Kidney (tissue), 14 donors: ENCODE measurements around the gene CYP24A1. TPM values are rescaled to one million over a fixed set of nuclear protein-coding genes. Genes with fewer than 3 reads are reported as not detected.

ENCODE experiments used
- DNase-seq, 5 donors: peaks; one replicate each; pipeline ENCODE4 v3.0.0-alpha.2; 2013 to 2020
- FAIRE-seq: peaks from 2 replicates; lab custom pipeline; 2012; peaks lifted over from hg19 to GRCh38; lab: Jason Lieb, UNC
- H3K27ac ChIP-seq, 2 donors: one replicate each; pipeline ENCODE4 v1.7.0; 2013; ENCODE audit warnings: low read depth in 2 of 2, low read length in 2 of 2, inconsistent platforms in 1 of 2
- H3K27me3 ChIP-seq: one replicate; pipeline ENCODE4 v1.7.1; 2013; ENCODE audit warnings: low read length, inconsistent platforms; ENCODE audit not compliant: control insufficient read depth, insufficient read depth
- H3K36me3 ChIP-seq, 3 donors: one replicate each; pipeline versions ENCODE4 v1.7.0 to v1.7.1; 2013; ENCODE audit warnings: low read length in 3 of 3, control low read depth in 1 of 3, inconsistent platforms in 1 of 3; ENCODE audit not compliant: insufficient read depth in 3 of 3, control insufficient read depth in 2 of 3
- H3K4me1 ChIP-seq, 3 donors: one replicate each; pipeline versions ENCODE4 v1.7.0 to v1.7.1; 2013; ENCODE audit warnings: low read length in 3 of 3, inconsistent platforms in 1 of 3, low read depth in 1 of 3; ENCODE audit not compliant: control insufficient read depth in 2 of 3, insufficient read depth in 2 of 3
- H3K4me3 ChIP-seq, 3 donors: one replicate each; pipeline versions ENCODE4 v1.7.0 to v1.8.1; 2013; ENCODE audit warnings: low read length in 3 of 3, control low read depth in 1 of 3, inconsistent platforms in 1 of 3
- H3K9ac ChIP-seq, 3 donors: one replicate each; pipeline versions ENCODE4 v1.7.0 to v1.7.1; 2013; ENCODE audit warnings: low read length in 3 of 3, control low read depth in 1 of 3, inconsistent platforms in 1 of 3
- H3K9me3 ChIP-seq, 3 donors: one replicate each; pipeline versions ENCODE4 v1.7.0 to v1.7.1; 2013; ENCODE audit warnings: low read length in 3 of 3, control low read depth in 1 of 3, inconsistent platforms in 1 of 3; ENCODE audit not compliant: control insufficient read depth in 2 of 3, insufficient read depth in 1 of 3
- intact Hi-C: fragments of 100-400 bp; cut with DNase I; formaldehyde crosslinking; loops from one replicate; pipeline ENCODE4 v1.11.1; 2022
- polyA plus RNA-seq: library from polyadenylated mRNA; stranded (reverse); fragments of 350-450 nt; fragmentation: Illumina TruSeq; extraction: RNeasy Lipid Tissue Mini Kit (QIAGEN cat#74804); gene quantifications from one replicate; pipeline ENCODE4 v1.2.3, GENCODE V29; 2014; ENCODE audit warnings: low read depth, low replicate concordance; ENCODE audit not compliant: insufficient read depth
- total RNA-seq: library from RNA; stranded (reverse); fragmentation: NEBNext Ultra II Directional; extraction: Animal tissue kit (Norgen Biotek cat#: 25700); gene quantifications from one replicate; pipeline ENCODE4 v1.2.1, GENCODE V29; 2021
- TF ChIP-seq, protein P1 (sequence below): IDR thresholded peaks from 3 replicates; pipeline ENCODE4 v1.5.1; 2012; ENCODE audit warnings: mild to moderate bottlenecking, moderate library complexity, borderline replicate concordance; ENCODE audit not compliant: insufficient read depth; ENCODE audit errors: extremely low read depth
- donor health status: control.
- donor health status: control.
- donor health status: control.
- donor health status: control.
- donor health status: control.
- donor health status: DM: yes; HTN: yes; CAD: no.
- donor health status: Normal renal cell carcinoma (clear cell type).

Gene CYP24A1
- total and polyA plus RNA-seq, 2 donors from 2014 or later: 15.4 to 39.0 TPM

- TF ChIP-seq, protein P1, sequence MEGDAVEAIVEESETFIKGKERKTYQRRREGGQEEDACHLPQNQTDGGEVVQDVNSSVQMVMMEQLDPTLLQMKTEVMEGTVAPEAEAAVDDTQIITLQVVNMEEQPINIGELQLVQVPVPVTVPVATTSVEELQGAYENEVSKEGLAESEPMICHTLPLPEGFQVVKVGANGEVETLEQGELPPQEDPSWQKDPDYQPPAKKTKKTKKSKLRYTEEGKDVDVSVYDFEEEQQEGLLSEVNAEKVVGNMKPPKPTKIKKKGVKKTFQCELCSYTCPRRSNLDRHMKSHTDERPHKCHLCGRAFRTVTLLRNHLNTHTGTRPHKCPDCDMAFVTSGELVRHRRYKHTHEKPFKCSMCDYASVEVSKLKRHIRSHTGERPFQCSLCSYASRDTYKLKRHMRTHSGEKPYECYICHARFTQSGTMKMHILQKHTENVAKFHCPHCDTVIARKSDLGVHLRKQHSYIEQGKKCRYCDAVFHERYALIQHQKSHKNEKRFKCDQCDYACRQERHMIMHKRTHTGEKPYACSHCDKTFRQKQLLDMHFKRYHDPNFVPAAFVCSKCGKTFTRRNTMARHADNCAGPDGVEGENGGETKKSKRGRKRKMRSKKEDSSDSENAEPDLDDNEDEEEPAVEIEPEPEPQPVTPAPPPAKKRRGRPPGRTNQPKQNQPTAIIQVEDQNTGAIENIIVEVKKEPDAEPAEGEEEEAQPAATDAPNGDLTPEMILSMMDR: no peak
- no peak overlapping the region for H3K9ac ChIP-seq
- intact Hi-C loops: no loop called here
Measured at GRCh38 chr20:54149765-54150264, 24.0 kb downstream of the CYP24A1 start.

DNA sequence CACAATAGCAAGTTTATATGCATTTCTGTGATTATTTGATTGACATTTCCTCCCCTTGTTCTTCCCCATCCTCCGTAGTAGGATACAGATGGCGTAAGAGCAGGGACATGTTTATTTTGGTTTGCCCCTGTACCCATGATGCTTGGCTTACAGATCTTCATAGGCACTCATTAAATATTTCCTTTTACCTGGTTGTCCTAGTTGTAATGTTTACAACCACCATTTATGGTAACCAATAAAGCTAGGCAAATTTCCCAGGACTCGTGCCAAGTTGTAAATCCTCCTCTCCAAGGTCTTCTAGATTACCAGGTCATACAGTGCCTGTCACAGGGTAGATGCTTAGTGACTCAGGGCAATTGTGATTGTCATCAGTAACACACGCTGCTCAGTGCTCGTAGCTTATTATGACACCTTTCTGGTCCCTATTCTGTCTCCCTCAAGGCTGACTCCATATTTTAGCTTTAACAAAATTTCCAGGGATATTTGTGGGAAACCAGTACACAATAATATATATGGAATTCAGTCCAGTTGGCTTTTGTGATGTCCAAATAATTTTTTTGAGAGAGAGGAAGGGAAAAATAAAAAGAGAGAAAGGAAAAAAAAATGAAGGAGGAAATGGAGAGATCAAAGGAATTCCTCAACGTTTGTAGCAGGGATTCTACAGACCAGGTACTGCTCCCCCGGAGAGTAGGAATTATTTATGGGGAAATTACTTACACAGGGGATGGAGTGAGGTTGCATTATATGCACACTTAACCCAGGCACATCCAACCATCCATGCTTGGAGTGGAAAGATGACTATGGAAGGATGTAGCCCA lies 24.6 kb downstream of the CYP24A1 start:
- Histone ChIP-seq H3K9me3 (no peaks in the 10 kb centered on the region), H3K4me3 (no peak overlapping the region), H3K36me3 (no peaks in the 10 kb centered on the region), H3K27me3 (no peaks in the 10 kb centered on the region), H3K4me1 (no peaks in the 10 kb centered on the region), H3K9ac (no peak overlapping the region), H3K27ac (no peak overlapping the region)
- intact Hi-C loops: no loop called here
- FAIRE-seq: no peak
- TF ChIP-seq, protein P1: no peak
- DNase-seq: no peak

More at GRCh38 chr20:54149765-54150264, 24.0 kb downstream of the CYP24A1 start:
- no peaks in the 10 kb centered on the region for H3K27me3 ChIP-seq
- H3K27ac ChIP-seq: no peak overlapping the region
- no peak for DNase-seq
- H3K9me3 ChIP-seq: no peaks in the 10 kb centered on the region
- no peaks in the 10 kb centered on the region for H3K36me3 ChIP-seq
- FAIRE-seq: no peak
- H3K4me1 ChIP-seq: no peaks in the 10 kb centered on the region
- H3K4me3 ChIP-seq: no peak overlapping the region

DNA sequence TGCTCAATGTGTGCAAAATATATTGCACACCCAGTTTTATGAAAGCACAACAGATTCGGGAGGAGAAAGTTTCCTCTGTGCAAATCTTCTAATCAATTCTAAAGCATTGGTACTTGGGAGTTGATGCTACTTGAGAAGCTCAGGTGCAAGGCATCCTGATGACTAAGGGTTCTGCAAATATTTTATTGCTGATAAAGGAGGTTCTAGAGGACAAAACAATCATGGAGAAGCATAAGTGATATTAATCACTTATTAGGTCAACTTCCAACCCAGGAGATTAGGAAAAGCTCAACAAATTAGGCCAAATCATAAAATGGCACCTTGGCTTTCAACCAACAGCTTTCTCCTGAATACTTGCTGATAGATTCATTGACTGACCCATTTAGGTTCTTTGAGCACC lies 27.1 kb downstream of the CYP24A1 start:
- H3K9me3 ChIP-seq: no peaks in the 10 kb centered on the region
- no peak overlapping the region for H3K9ac ChIP-seq
- H3K4me3 ChIP-seq: no peak overlapping the region
- TF ChIP-seq, protein P1: no peak
- FAIRE-seq (no peak), DNase-seq (no peak)
- no peak overlapping the region for H3K27ac ChIP-seq
- H3K27me3 ChIP-seq: no peaks in the 10 kb centered on the region
- H3K36me3 ChIP-seq: no peaks in the 10 kb centered on the region
- intact Hi-C loops: no loop called here
- H3K4me1 ChIP-seq: no peaks in the 10 kb centered on the region
